ENCODE measurements around the gene FAM76A.

DNA sequence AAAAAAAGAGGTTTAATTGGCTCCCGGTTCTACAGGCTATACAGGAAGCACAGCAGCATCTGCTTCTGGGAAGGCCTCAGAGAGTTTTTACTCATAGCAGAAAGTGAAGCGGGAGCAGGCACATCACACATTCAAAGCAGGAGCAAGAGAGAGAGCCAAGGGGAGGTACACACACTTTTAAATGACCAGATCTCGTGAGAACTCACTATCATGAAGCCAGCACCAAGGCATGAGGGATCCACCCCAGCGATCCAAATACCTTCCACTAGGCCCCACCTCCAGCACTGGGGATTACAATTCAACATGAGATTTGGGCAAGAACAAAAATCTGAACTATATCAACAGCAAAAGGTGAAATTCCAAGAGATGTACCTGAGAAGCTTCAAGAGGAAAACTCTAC, 20.8 kb upstream of the FAM76A start:
- TF ChIP-seq, protein P1, sequence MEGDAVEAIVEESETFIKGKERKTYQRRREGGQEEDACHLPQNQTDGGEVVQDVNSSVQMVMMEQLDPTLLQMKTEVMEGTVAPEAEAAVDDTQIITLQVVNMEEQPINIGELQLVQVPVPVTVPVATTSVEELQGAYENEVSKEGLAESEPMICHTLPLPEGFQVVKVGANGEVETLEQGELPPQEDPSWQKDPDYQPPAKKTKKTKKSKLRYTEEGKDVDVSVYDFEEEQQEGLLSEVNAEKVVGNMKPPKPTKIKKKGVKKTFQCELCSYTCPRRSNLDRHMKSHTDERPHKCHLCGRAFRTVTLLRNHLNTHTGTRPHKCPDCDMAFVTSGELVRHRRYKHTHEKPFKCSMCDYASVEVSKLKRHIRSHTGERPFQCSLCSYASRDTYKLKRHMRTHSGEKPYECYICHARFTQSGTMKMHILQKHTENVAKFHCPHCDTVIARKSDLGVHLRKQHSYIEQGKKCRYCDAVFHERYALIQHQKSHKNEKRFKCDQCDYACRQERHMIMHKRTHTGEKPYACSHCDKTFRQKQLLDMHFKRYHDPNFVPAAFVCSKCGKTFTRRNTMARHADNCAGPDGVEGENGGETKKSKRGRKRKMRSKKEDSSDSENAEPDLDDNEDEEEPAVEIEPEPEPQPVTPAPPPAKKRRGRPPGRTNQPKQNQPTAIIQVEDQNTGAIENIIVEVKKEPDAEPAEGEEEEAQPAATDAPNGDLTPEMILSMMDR (IDR thresholded peaks at IDR 0.05) = no peak
- no peak for TF ChIP-seq POLR2A (IDR thresholded peaks at IDR 0.05)

All from testis (tissue), 2 donors.